HEK293 (cell line): ENCODE results near the gene ADM5.
A peak's percentile ranks its signal among the peaks of the same experiment; 100 is the strongest.

ENCODE experiments used
- GFI1B ChIP-seq: fragments of 450-650 bp; formaldehyde crosslinking; IDR thresholded peaks from 2 replicates; pipeline ENCODE4 v1.5.1; 2016; ENCODE audit warnings: missing biosample characterization, missing genetic modification characterization
- MZF1 ChIP-seq: fragments of 450-650 bp; formaldehyde crosslinking; IDR thresholded peaks from 2 replicates; pipeline ENCODE4 v1.5.1; 2017; ENCODE audit warnings: missing biosample characterization, missing genetic modification characterization, borderline replicate concordance
- ZBTB21 ChIP-seq: fragments of 450-650 bp; formaldehyde crosslinking; IDR thresholded peaks from 2 replicates; pipeline ENCODE4 v1.5.1; 2017; ENCODE audit warnings: missing biosample characterization, missing genetic modification characterization
- ZBTB7A ChIP-seq: fragments of 450-650 bp; formaldehyde crosslinking; IDR thresholded peaks from 2 replicates; pipeline ENCODE4 v1.5.1; 2016; ENCODE audit warnings: low read depth, missing biosample characterization, missing genetic modification characterization
- ZBTB8A ChIP-seq: fragments of 450-650 bp; formaldehyde crosslinking; IDR thresholded peaks from 2 replicates; pipeline ENCODE4 v1.5.1; 2016; ENCODE audit warnings: missing biosample characterization, missing genetic modification characterization
- ZFP41 ChIP-seq: fragments of 450-650 bp; formaldehyde crosslinking; IDR thresholded peaks from 2 replicates; pipeline ENCODE4 v1.5.1; 2016; ENCODE audit warnings: missing biosample characterization, missing genetic modification characterization, borderline replicate concordance
- ZIC2 ChIP-seq: fragments of 450-650 bp; formaldehyde crosslinking; IDR thresholded peaks from 2 replicates; pipeline ENCODE4 v1.5.1; 2016; ENCODE audit warnings: missing biosample characterization, missing genetic modification characterization
- ZNF10 ChIP-seq: fragments of 450-650 bp; formaldehyde crosslinking; IDR thresholded peaks from 2 replicates; pipeline ENCODE4 v1.5.1; 2017; ENCODE audit warnings: missing biosample characterization, missing genetic modification characterization
- ZNF146 ChIP-seq: fragments of 450-650 bp; formaldehyde crosslinking; IDR thresholded peaks from 2 replicates; pipeline ENCODE4 v1.5.1; 2016; ENCODE audit warnings: missing biosample characterization, missing genetic modification characterization
- ZNF214 ChIP-seq: fragments of 450-650 bp; formaldehyde crosslinking; IDR thresholded peaks from 2 replicates; pipeline ENCODE4 v1.5.1; 2017; ENCODE audit warnings: missing biosample characterization, mild to moderate bottlenecking, missing genetic modification characterization, borderline replicate concordance
- ZNF24 ChIP-seq: fragments of 450-650 bp; formaldehyde crosslinking; IDR thresholded peaks from 2 replicates; pipeline ENCODE4 v1.5.1; 2016; ENCODE audit warnings: missing biosample characterization, missing genetic modification characterization
- ZNF394 ChIP-seq: fragments of 450-650 bp; formaldehyde crosslinking; IDR thresholded peaks from 2 replicates; pipeline ENCODE4 v1.5.1; 2016; ENCODE audit warnings: missing biosample characterization, missing genetic modification characterization, mild to moderate bottlenecking, moderate library complexity, borderline replicate concordance
- ZNF404 ChIP-seq: fragments of 450-650 bp; formaldehyde crosslinking; IDR thresholded peaks from 2 replicates; pipeline ENCODE4 v1.5.1; 2017; ENCODE audit warnings: missing biosample characterization, missing genetic modification characterization
- ZNF426 ChIP-seq: fragments of 450-650 bp; formaldehyde crosslinking; IDR thresholded peaks from 2 replicates; pipeline ENCODE4 v1.5.1; 2017; ENCODE audit warnings: missing biosample characterization, missing genetic modification characterization, mild to moderate bottlenecking, inconsistent platforms, moderate library complexity
- ZNF785 ChIP-seq: fragments of 450-650 bp; formaldehyde crosslinking; IDR thresholded peaks from 2 replicates; pipeline ENCODE4 v1.5.1; 2016; ENCODE audit warnings: missing biosample characterization, missing genetic modification characterization
- ZXDB ChIP-seq: fragments of 450-650 bp; formaldehyde crosslinking; IDR thresholded peaks from 2 replicates; pipeline ENCODE4 v1.5.1; 2016; ENCODE audit warnings: missing biosample characterization, missing genetic modification characterization
- TF ChIP-seq, protein P1 (sequence below): fragments of 450-650 bp; formaldehyde crosslinking; IDR thresholded peaks from 2 replicates; pipeline ENCODE4 v1.5.1; 2016; ENCODE audit warnings: missing biosample characterization, missing genetic modification characterization, borderline replicate concordance
- TF ChIP-seq, protein P2 (sequence below): fragments of 450-650 bp; formaldehyde crosslinking; IDR thresholded peaks from 2 replicates; pipeline ENCODE4 v1.5.1; 2017; ENCODE audit warnings: missing biosample characterization, missing genetic modification characterization
- TF ChIP-seq, protein P3 (sequence below): fragments of 450-650 bp; formaldehyde crosslinking; IDR thresholded peaks from 2 replicates; pipeline ENCODE4 v1.5.1; 2016; ENCODE audit warnings: missing biosample characterization, missing genetic modification characterization
- TF ChIP-seq, protein P4 (sequence below): fragments of 450-650 bp; formaldehyde crosslinking; IDR thresholded peaks from 2 replicates; pipeline ENCODE4 v1.5.1; 2016; ENCODE audit warnings: missing biosample characterization, missing genetic modification characterization
- TF ChIP-seq, protein P5 (sequence below): fragments of 450-650 bp; formaldehyde crosslinking; IDR thresholded peaks from 2 replicates; pipeline ENCODE4 v1.5.1; 2016; ENCODE audit warnings: missing biosample characterization, missing genetic modification characterization
- TF ChIP-seq, protein P6 (sequence below): fragments of 450-650 bp; formaldehyde crosslinking; IDR thresholded peaks from 2 replicates; pipeline ENCODE4 v1.5.1; 2016; ENCODE audit warnings: missing biosample characterization, missing genetic modification characterization
- TF ChIP-seq, protein P7 (sequence below): fragments of 450-650 bp; formaldehyde crosslinking; IDR thresholded peaks from 2 replicates; pipeline ENCODE4 v1.5.1; 2016; ENCODE audit warnings: missing biosample characterization, missing genetic modification characterization

Gene ADM5

DNA sequence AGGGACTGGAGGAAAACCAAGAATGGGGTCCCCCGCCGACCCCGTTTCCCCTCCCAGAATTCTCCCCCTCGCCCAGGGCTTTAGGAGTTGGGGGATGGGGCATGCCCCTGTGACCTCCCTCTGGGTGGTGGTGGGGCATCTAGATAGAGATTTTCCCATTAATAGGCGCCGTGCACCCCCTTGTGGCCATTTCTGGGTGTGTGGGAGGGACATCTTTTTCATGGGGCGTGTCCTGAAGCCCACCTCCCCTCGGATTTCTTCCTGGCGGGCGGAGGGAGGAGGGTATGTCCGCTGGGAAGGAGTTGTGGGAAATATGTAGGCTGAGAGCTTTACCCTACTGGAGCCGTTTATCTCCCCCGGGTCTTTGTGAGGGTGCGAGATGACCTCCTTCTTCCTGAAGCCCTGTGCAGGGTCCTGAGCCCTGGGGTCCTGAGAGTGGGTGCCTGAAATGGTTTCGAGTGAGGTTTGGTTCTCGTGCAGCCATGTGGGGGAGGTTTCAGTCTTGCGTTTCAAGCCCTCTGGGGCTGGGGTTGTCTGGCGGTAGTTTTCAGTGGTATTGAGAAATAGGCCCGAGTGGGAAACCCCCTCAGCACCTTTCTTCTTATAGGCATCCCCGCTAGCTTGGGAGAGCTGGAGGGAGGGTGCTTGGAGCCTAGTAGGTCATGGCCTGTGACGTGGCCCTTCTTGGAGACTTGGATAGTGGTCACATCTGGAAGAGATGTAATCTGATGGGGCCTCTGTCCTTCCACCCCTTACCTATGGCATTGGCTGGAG lies 11.3 kb upstream of the ADM5 start (continued):
- TF ChIP-seq, protein P1, sequence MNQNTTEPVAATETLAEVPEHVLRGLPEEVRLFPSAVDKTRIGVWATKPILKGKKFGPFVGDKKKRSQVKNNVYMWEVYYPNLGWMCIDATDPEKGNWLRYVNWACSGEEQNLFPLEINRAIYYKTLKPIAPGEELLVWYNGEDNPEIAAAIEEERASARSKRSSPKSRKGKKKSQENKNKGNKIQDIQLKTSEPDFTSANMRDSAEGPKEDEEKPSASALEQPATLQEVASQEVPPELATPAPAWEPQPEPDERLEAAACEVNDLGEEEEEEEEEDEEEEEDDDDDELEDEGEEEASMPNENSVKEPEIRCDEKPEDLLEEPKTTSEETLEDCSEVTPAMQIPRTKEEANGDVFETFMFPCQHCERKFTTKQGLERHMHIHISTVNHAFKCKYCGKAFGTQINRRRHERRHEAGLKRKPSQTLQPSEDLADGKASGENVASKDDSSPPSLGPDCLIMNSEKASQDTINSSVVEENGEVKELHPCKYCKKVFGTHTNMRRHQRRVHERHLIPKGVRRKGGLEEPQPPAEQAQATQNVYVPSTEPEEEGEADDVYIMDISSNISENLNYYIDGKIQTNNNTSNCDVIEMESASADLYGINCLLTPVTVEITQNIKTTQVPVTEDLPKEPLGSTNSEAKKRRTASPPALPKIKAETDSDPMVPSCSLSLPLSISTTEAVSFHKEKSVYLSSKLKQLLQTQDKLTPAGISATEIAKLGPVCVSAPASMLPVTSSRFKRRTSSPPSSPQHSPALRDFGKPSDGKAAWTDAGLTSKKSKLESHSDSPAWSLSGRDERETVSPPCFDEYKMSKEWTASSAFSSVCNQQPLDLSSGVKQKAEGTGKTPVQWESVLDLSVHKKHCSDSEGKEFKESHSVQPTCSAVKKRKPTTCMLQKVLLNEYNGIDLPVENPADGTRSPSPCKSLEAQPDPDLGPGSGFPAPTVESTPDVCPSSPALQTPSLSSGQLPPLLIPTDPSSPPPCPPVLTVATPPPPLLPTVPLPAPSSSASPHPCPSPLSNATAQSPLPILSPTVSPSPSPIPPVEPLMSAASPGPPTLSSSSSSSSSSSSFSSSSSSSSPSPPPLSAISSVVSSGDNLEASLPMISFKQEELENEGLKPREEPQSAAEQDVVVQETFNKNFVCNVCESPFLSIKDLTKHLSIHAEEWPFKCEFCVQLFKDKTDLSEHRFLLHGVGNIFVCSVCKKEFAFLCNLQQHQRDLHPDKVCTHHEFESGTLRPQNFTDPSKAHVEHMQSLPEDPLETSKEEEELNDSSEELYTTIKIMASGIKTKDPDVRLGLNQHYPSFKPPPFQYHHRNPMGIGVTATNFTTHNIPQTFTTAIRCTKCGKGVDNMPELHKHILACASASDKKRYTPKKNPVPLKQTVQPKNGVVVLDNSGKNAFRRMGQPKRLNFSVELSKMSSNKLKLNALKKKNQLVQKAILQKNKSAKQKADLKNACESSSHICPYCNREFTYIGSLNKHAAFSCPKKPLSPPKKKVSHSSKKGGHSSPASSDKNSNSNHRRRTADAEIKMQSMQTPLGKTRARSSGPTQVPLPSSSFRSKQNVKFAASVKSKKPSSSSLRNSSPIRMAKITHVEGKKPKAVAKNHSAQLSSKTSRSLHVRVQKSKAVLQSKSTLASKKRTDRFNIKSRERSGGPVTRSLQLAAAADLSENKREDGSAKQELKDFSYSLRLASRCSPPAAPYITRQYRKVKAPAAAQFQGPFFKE (tag by site-specific recombination) = no peak
- no peak for TF ChIP-seq ZNF24 (tag by site-specific recombination)
- no peak for TF ChIP-seq ZNF146
- peak; percentile 9; the same call in 1 of the 2 replicates for TF ChIP-seq ZBTB8A
- TF ChIP-seq ZNF404 (tag by site-specific recombination) = no peak
- TF ChIP-seq, protein P2, sequence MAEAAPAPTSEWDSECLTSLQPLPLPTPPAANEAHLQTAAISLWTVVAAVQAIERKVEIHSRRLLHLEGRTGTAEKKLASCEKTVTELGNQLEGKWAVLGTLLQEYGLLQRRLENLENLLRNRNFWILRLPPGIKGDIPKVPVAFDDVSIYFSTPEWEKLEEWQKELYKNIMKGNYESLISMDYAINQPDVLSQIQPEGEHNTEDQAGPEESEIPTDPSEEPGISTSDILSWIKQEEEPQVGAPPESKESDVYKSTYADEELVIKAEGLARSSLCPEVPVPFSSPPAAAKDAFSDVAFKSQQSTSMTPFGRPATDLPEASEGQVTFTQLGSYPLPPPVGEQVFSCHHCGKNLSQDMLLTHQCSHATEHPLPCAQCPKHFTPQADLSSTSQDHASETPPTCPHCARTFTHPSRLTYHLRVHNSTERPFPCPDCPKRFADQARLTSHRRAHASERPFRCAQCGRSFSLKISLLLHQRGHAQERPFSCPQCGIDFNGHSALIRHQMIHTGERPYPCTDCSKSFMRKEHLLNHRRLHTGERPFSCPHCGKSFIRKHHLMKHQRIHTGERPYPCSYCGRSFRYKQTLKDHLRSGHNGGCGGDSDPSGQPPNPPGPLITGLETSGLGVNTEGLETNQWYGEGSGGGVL (tag by site-specific recombination) = no peak
- TF ChIP-seq GFI1B = no peak
- TF ChIP-seq, protein P3, sequence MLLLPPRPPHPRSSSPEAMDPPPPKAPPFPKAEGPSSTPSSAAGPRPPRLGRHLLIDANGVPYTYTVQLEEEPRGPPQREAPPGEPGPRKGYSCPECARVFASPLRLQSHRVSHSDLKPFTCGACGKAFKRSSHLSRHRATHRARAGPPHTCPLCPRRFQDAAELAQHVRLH = no peak
- peak; percentile 11; the same call in 1 of the 2 replicates for TF ChIP-seq ZIC2 (tag by site-specific recombination)
- TF ChIP-seq ZNF10 = no peak
- TF ChIP-seq ZXDB (tag by site-specific recombination) = peak; percentile 15; the same call in 1 of the 2 replicates
- no peak for TF ChIP-seq ZFP41 (tag by site-specific recombination)
- TF ChIP-seq ZNF214 = no peak
- TF ChIP-seq ZNF394 = no peak
- TF ChIP-seq, protein P4, sequence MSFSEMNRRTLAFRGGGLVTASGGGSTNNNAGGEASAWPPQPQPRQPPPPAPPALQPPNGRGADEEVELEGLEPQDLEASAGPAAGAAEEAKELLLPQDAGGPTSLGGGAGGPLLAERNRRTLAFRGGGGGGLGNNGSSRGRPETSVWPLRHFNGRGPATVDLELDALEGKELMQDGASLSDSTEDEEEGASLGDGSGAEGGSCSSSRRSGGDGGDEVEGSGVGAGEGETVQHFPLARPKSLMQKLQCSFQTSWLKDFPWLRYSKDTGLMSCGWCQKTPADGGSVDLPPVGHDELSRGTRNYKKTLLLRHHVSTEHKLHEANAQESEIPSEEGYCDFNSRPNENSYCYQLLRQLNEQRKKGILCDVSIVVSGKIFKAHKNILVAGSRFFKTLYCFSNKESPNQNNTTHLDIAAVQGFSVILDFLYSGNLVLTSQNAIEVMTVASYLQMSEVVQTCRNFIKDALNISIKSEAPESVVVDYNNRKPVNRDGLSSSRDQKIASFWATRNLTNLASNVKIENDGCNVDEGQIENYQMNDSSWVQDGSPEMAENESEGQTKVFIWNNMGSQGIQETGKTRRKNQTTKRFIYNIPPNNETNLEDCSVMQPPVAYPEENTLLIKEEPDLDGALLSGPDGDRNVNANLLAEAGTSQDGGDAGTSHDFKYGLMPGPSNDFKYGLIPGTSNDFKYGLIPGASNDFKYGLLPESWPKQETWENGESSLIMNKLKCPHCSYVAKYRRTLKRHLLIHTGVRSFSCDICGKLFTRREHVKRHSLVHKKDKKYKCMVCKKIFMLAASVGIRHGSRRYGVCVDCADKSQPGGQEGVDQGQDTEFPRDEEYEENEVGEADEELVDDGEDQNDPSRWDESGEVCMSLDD (tag by site-specific recombination) = peak; percentile 38; the same call in 1 of the 2 replicates
- TF ChIP-seq, protein P5, sequence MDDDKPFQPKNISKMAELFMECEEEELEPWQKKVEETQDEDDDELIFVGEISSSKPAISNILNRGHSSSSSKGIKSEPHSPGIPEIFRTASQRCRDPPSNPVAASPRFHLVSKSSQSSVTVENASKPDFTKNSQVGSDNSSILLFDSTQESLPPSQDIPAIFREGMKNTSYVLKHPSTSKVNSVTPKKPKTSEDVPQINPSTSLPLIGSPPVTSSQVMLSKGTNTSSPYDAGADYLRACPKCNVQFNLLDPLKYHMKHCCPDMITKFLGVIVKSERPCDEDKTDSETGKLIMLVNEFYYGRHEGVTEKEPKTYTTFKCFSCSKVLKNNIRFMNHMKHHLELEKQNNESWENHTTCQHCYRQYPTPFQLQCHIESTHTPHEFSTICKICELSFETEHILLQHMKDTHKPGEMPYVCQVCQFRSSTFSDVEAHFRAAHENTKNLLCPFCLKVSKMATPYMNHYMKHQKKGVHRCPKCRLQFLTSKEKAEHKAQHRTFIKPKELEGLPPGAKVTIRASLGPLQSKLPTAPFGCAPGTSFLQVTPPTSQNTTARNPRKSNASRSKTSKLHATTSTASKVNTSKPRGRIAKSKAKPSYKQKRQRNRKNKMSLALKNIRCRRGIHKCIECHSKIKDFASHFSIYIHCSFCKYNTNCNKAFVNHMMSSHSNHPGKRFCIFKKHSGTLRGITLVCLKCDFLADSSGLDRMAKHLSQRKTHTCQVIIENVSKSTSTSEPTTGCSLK (tag by site-specific recombination) = no peak
- TF ChIP-seq ZNF426 (tag by site-specific recombination) = no peak
- TF ChIP-seq, protein P6, sequence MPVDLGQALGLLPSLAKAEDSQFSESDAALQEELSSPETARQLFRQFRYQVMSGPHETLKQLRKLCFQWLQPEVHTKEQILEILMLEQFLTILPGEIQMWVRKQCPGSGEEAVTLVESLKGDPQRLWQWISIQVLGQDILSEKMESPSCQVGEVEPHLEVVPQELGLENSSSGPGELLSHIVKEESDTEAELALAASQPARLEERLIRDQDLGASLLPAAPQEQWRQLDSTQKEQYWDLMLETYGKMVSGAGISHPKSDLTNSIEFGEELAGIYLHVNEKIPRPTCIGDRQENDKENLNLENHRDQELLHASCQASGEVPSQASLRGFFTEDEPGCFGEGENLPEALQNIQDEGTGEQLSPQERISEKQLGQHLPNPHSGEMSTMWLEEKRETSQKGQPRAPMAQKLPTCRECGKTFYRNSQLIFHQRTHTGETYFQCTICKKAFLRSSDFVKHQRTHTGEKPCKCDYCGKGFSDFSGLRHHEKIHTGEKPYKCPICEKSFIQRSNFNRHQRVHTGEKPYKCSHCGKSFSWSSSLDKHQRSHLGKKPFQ (tag by site-specific recombination) = no peak
- TF ChIP-seq ZBTB7A (tag by site-specific recombination) = no peak
- no peak for TF ChIP-seq ZNF785
- no peak for TF ChIP-seq MZF1
- TF ChIP-seq, protein P7, sequence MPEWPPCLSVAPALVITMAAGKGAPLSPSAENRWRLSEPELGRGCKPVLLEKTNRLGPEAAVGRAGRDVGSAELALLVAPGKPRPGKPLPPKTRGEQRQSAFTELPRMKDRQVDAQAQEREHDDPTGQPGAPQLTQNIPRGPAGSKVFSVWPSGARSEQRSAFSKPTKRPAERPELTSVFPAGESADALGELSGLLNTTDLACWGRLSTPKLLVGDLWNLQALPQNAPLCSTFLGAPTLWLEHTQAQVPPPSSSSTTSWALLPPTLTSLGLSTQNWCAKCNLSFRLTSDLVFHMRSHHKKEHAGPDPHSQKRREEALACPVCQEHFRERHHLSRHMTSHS (tag by site-specific recombination) = no peak
- no peak for TF ChIP-seq ZBTB21 (tag by site-specific recombination)
